H9 (cell line): ENCODE results near the gene ZC3H7B. TPM values are rescaled to one million over a fixed set of nuclear protein-coding genes. Genes with fewer than 3 reads are reported as not detected.

ENCODE experiments used
- DNase-seq: peaks from one replicate; pipeline ENCODE4 v3.0.0-alpha.2; 2017
- H2AFZ ChIP-seq: one replicate; pipeline ENCODE4 v1.6.1; 2013; ENCODE audit warnings: mild to moderate bottlenecking, low read length, control low read depth, moderate library complexity
- H2AK5ac ChIP-seq: 2 replicates; pipeline ENCODE4 v1.6.1; 2013; ENCODE audit warnings: low read length, control low read depth, mixed read lengths; ENCODE audit not compliant: insufficient read length
- H2BK120ac ChIP-seq: one replicate; pipeline ENCODE4 v1.6.1; 2013; ENCODE audit warnings: low read depth, mild to moderate bottlenecking, low read length, control low read depth, inconsistent platforms; ENCODE audit not compliant: poor library complexity, severe bottlenecking
- H2BK12ac ChIP-seq: 2 replicates; pipeline ENCODE4 v1.6.1; 2013; ENCODE audit warnings: low read length, control low read depth, mixed read lengths, low read depth; ENCODE audit not compliant: insufficient read length
- H2BK15ac ChIP-seq: 2 replicates; pipeline ENCODE4 v1.6.1; 2013; ENCODE audit warnings: low read depth, low read length, control low read depth
- H2BK20ac ChIP-seq: one replicate; pipeline ENCODE4 v1.6.1; 2013; ENCODE audit warnings: low read depth, mild to moderate bottlenecking, low read length, control low read depth, inconsistent platforms; ENCODE audit not compliant: poor library complexity, severe bottlenecking
- H2BK5ac ChIP-seq: 2 replicates; pipeline ENCODE4 v1.6.1; 2013; ENCODE audit warnings: low read length, control low read depth, mixed read lengths; ENCODE audit not compliant: insufficient read length
- H3K14ac ChIP-seq: 2 replicates; pipeline ENCODE4 v1.6.1; 2013; ENCODE audit warnings: low read length, control low read depth; ENCODE audit not compliant: insufficient read depth
- H3K18ac ChIP-seq: 2 replicates; pipeline ENCODE4 v1.6.1; 2013; ENCODE audit warnings: low read depth, mild to moderate bottlenecking, mixed read lengths, low read length, control low read depth; ENCODE audit not compliant: insufficient read length
- H3K23ac ChIP-seq: 2 replicates; pipeline ENCODE4 v1.6.1; 2013; ENCODE audit warnings: low read length, control low read depth, mixed read lengths, low read depth; ENCODE audit not compliant: insufficient read length
- H3K23me2 ChIP-seq: 2 replicates; pipeline ENCODE4 v1.6.1; 2013; ENCODE audit warnings: low read depth, mild to moderate bottlenecking, mixed read lengths, low read length, control low read depth; ENCODE audit not compliant: insufficient read length, poor library complexity, severe bottlenecking
- H3K27ac ChIP-seq: 2 replicates; pipeline ENCODE4 v1.5.1; 2013; ENCODE audit warnings: low read length, control low read depth, mixed read lengths, low read depth; ENCODE audit not compliant: insufficient read length
- H3K27me3 ChIP-seq: 2 replicates; pipeline ENCODE4 v1.6.1; 2013; ENCODE audit warnings: low read length, control low read depth, inconsistent platforms; ENCODE audit not compliant: insufficient read depth
- H3K4ac ChIP-seq: 2 replicates; pipeline ENCODE4 v1.6.1; 2013; ENCODE audit warnings: low read depth, mild to moderate bottlenecking, control low read depth, inconsistent platforms, low read length, moderate library complexity
- H3K4me1 ChIP-seq: 2 replicates; pipeline ENCODE4 v1.6.1; 2013; ENCODE audit warnings: low read length, control low read depth, inconsistent platforms; ENCODE audit not compliant: insufficient read depth
- H3K4me2 ChIP-seq: 2 replicates; pipeline ENCODE4 v1.6.1; 2013; ENCODE audit warnings: low read length, control low read depth, mixed read lengths; ENCODE audit not compliant: insufficient read length, insufficient read depth
- H3K56ac ChIP-seq: 2 replicates; pipeline ENCODE4 v1.6.1; 2013; ENCODE audit warnings: low read depth, mild to moderate bottlenecking, mixed read lengths, low read length, control low read depth; ENCODE audit not compliant: insufficient read length
- H3K79me1 ChIP-seq: 2 replicates; pipeline ENCODE4 v1.6.1; 2013; ENCODE audit warnings: low read depth, mild to moderate bottlenecking, moderate library complexity, low read length, control low read depth, inconsistent platforms; ENCODE audit not compliant: insufficient read depth, poor library complexity, severe bottlenecking
- H3K79me2 ChIP-seq: 2 replicates; pipeline ENCODE4 v1.6.1; 2013; ENCODE audit warnings: low read length, control low read depth, inconsistent platforms; ENCODE audit not compliant: insufficient read depth
- H3K9ac ChIP-seq: 2 replicates; pipeline ENCODE4 v1.6.1; 2013; ENCODE audit warnings: low read length, control low read depth, mixed read lengths; ENCODE audit not compliant: insufficient read length; ENCODE audit errors: extremely low read depth
- H3K9me3 ChIP-seq: one replicate; pipeline ENCODE4 v1.6.1; 2013; ENCODE audit warnings: low read depth, low read length, inconsistent platforms; ENCODE audit not compliant: control insufficient read depth
- H3T11ph ChIP-seq: one replicate; pipeline ENCODE4 v1.6.1; 2013; ENCODE audit warnings: mild to moderate bottlenecking, low read length, control low read depth, inconsistent platforms
- H4K20me1 ChIP-seq: one replicate; pipeline ENCODE4 v1.6.1; 2013; ENCODE audit not compliant: control insufficient read depth, insufficient read length, insufficient read depth
- H4K5ac ChIP-seq: 2 replicates; pipeline ENCODE4 v1.6.1; 2013; ENCODE audit warnings: low read depth, mild to moderate bottlenecking, mixed read lengths, low read length, control low read depth; ENCODE audit not compliant: insufficient read length
- H4K8ac ChIP-seq: replicated peaks from 2 replicates; pipeline ENCODE4 v1.6.1; 2013; ENCODE audit warnings: low read length, control low read depth, mixed read lengths, low read depth; ENCODE audit not compliant: insufficient read length
- H4K91ac ChIP-seq: 2 replicates; pipeline ENCODE4 v1.6.1; 2013; ENCODE audit warnings: low read depth, mild to moderate bottlenecking, moderate library complexity, mixed read lengths, low read length, control low read depth; ENCODE audit not compliant: insufficient read length
- H3K27ac Mint-ChIP-seq, 3 experiments: 2 replicates in 2 of 3; 3 replicates in 1 of 3; pipeline ENCODE4 v1.8.0; 2020 to 2021; ENCODE audit warnings: mixed read lengths in 3 of 3, mild to moderate bottlenecking in 1 of 3, moderate library complexity in 1 of 3
- H3K27me3 Mint-ChIP-seq: 2 replicates; pipeline ENCODE4 v1.8.0; 2021; ENCODE audit warnings: low read depth, mild to moderate bottlenecking, moderate library complexity, mixed read lengths
- H3K36me3 Mint-ChIP-seq, 3 experiments: 2 replicates in 2 of 3; 3 replicates in 1 of 3; pipeline ENCODE4 v1.8.0; 2020 to 2021; ENCODE audit warnings: low read depth in 3 of 3, mixed read lengths in 3 of 3; ENCODE audit not compliant: insufficient read depth in 1 of 3
- H3K4me1 Mint-ChIP-seq, 2 experiments: 2 replicates each; pipeline ENCODE4 v1.8.0; 2020; ENCODE audit warnings: mixed read lengths in 2 of 2
- H3K4me3 Mint-ChIP-seq, 2 experiments: 2 replicates in 1 of 2; 3 replicates in 1 of 2; pipeline ENCODE4 v1.8.0; 2020 to 2021; ENCODE audit warnings: mild to moderate bottlenecking in 2 of 2, mixed read lengths in 2 of 2, moderate library complexity in 1 of 2
- H3K9me3 Mint-ChIP-seq, 2 experiments: 2 replicates in 1 of 2; 3 replicates in 1 of 2; pipeline ENCODE4 v1.8.0; 2020; ENCODE audit warnings: mild to moderate bottlenecking in 2 of 2, mixed read lengths in 2 of 2, moderate library complexity in 1 of 2
- WGBS: extraction: QIAGEN DNeasy Blood & Tissue Kit; methylation state at CpG from one replicate; pipeline ENCODE4 v1.1.7; 2013; ENCODE audit warnings: missing lambda C conversion rate, low lambda C conversion rate, mixed read lengths; ENCODE audit not compliant: insufficient read length; ENCODE audit errors: extremely low coverage; 5-methylcytosine and 5-hydroxymethylcytosine counted together
- total RNA-seq: library from RNA; stranded (reverse); gene quantifications from 2 replicates; pipeline ENCODE4 v1.2.1, GENCODE V29; 2021
- TF ChIP-seq, protein P1 (sequence below): fragments of 200-600 bp; sonication (generic); conservative IDR thresholded peaks from 3 replicates; pipeline ENCODE4 v1.8.0; 2021; ENCODE audit warnings: antibody characterized with exemption, mild to moderate bottlenecking

ZC3H7B gene
- total RNA-seq, 1 experiment from 2014 or later = 69.3 TPM

DNA sequence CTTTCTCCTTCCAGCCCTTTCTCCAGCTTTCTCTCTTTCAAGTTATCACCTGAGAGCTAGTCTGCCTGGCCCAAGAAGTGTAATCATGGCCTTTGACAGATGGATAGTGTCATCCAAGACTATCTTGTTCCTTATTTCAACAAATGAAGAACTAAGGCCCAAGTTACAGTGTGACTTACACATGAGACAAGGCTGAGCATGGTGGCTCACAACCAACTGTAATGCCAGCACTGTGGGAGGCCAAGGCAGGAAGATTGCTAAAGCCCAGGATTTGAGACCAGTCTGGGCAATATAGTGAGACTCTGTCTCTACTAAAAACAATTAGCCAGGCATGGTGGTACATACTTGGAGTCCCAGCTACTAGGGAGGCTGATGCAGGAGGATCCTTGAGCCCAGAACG, 11.7 kb upstream of the ZC3H7B start:
- peak overlapping the region; percentile 50 for H3K18ac ChIP-seq
- no peak overlapping the region for H3K4me2 ChIP-seq
- no peak overlapping the region for H2BK120ac ChIP-seq
- H3K9ac ChIP-seq = no peak overlapping the region
- H3K9me3 ChIP-seq = no peaks in the 10 kb centered on the region
- H3K14ac ChIP-seq = no peak overlapping the region
- H3K4me1 ChIP-seq = peaks cover 6% of the 10 kb centered on the region; the same call in 1 of the 2 replicates
- Mint-ChIP-seq H3K27me3 (no peaks in the 10 kb centered on the region), H3K4me1 (peaks cover 34 to 39% of the 10 kb centered on the region in 2 experiments), H3K4me3 (no peak overlapping the region), H3K36me3 (peaks cover 5 to 11% (median 7%) of the 10 kb centered on the region in 3 experiments; a peak in 6 of 7 replicates), H3K9me3 (peaks cover 5% of the 10 kb centered on the region in 2 experiments), H3K27ac (peak overlapping the region; percentile 82 to 95 (median 94))
- DNase-seq = no peak
- H2BK15ac ChIP-seq = no peak overlapping the region
- peaks cover 6% of the 10 kb centered on the region; the same call in 1 of the 2 replicates for H3K79me2 ChIP-seq
- H3K23ac ChIP-seq = no peak overlapping the region
- peak overlapping the region; percentile 18 for H2AK5ac ChIP-seq
- H3K4ac ChIP-seq = no peak overlapping the region
- peak overlapping the region; percentile 9 for H3K56ac ChIP-seq
- WGBS = no CpG with 5 or more reads among the region's 1 CpG
- H3K27me3 ChIP-seq = no peaks in the 10 kb centered on the region
- H3K79me1 ChIP-seq = peaks cover 2% of the 10 kb centered on the region
- H2BK12ac ChIP-seq = peak overlapping the region; percentile 97
- H3K27ac ChIP-seq = peak overlapping the region; percentile 73
- H2BK5ac ChIP-seq = no peak overlapping the region
- no peak overlapping the region for H4K8ac ChIP-seq
- H3K23me2 ChIP-seq = peaks cover 11% of the 10 kb centered on the region
- H3T11ph ChIP-seq = peak overlapping the region; percentile 27
- no peaks in the 10 kb centered on the region for H4K20me1 ChIP-seq
- TF ChIP-seq, protein P1, sequence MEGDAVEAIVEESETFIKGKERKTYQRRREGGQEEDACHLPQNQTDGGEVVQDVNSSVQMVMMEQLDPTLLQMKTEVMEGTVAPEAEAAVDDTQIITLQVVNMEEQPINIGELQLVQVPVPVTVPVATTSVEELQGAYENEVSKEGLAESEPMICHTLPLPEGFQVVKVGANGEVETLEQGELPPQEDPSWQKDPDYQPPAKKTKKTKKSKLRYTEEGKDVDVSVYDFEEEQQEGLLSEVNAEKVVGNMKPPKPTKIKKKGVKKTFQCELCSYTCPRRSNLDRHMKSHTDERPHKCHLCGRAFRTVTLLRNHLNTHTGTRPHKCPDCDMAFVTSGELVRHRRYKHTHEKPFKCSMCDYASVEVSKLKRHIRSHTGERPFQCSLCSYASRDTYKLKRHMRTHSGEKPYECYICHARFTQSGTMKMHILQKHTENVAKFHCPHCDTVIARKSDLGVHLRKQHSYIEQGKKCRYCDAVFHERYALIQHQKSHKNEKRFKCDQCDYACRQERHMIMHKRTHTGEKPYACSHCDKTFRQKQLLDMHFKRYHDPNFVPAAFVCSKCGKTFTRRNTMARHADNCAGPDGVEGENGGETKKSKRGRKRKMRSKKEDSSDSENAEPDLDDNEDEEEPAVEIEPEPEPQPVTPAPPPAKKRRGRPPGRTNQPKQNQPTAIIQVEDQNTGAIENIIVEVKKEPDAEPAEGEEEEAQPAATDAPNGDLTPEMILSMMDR = no peak
- no peak overlapping the region for H2BK20ac ChIP-seq
- H4K5ac ChIP-seq = no peak overlapping the region
- H4K91ac ChIP-seq = peak overlapping the region; percentile 12
- H2AFZ ChIP-seq = no peak overlapping the region
